ENCODE measurements around the gene ACOT4.

GRCh38 chr14:73630009-73630780 lies 38.5 kb downstream of the ACOT4 start:
- TF ChIP-seq POLR2A (IDR thresholded peaks at IDR 0.05) (no peak), POLR2AphosphoS5 (IDR thresholded peaks at IDR 0.05) (no peak), CTCF (IDR thresholded peaks at IDR 0.05) (no peak)

Data from stomach (tissue), 4 donors.